SK-N-MC (cell line): Measurements from ENCODE around the gene GPR176.

Experiments used
- DNase-seq: peaks from one replicate; pipeline ENCODE4 v3.0.0-alpha.2; 2011; ENCODE audit warnings: low read depth, low spot score
- H3K27ac ChIP-seq: fragments of 200-600 bp; sonication (generic); 2 replicates; pipeline ENCODE4 v1.5.1; 2016; ENCODE audit warnings: mixed run types
- H3K36me3 ChIP-seq: fragments of 200-600 bp; sonication (generic); 2 replicates; pipeline ENCODE4 v1.6.1; 2017; ENCODE audit warnings: antibody characterized with exemption, low read length, mixed read lengths; ENCODE audit not compliant: insufficient read depth
- H3K4me3 ChIP-seq: fragments of 200-600 bp; sonication (generic); 2 replicates; pipeline ENCODE4 v1.5.1; 2016
- H3K9ac ChIP-seq: fragments of 200-600 bp; sonication (generic); 2 replicates; pipeline ENCODE4 v1.8.0; 2017; ENCODE audit warnings: mixed run types, mixed read lengths; ENCODE audit not compliant: insufficient read length
- H3K9me3 ChIP-seq: fragments of 200-600 bp; sonication (generic); 2 replicates; pipeline ENCODE4 v1.6.1; 2017; ENCODE audit warnings: low read depth, mild to moderate bottlenecking, antibody characterized with exemption, low read length, moderate library complexity, mixed read lengths
- EZH2 ChIP-seq: fragments of 200-600 bp; sonication (generic); IDR thresholded peaks from one replicate; pipeline ENCODE4 v1.6.1; 2017; ENCODE audit warnings: antibody characterized with exemption
- FOXP2 ChIP-seq: optimal IDR thresholded peaks from 2 replicates; pipeline ENCODE3; 2011; ENCODE audit warnings: mild to moderate bottlenecking, moderate library complexity; ENCODE audit not compliant: insufficient read depth; ENCODE audit errors: extremely low read length, control extremely low read depth
- POLR2AphosphoS5 ChIP-seq: IDR thresholded peaks from 2 replicates; pipeline ENCODE4 v1.6.1; 2012; ENCODE audit warnings: mild to moderate bottlenecking, low read depth, low read length, borderline replicate concordance

The GPR176 gene

GRCh38 chr15:39885099-39885777, 34.8 kb downstream of the GPR176 start:
- Histone ChIP-seq H3K4me3 (no peak overlapping the region), H3K27ac (no peak overlapping the region), H3K9ac (no peak overlapping the region), H3K9me3 (no peaks in the 10 kb centered on the region), H3K36me3 (no peaks in the 10 kb centered on the region)
- no peak for DNase-seq
- TF ChIP-seq FOXP2 (no peak), EZH2 (no peak), POLR2AphosphoS5 (no peak)

GRCh38 chr15:39884351-39884750, 35.7 kb downstream of the GPR176 start:
- Histone ChIP-seq H3K36me3 (no peaks in the 10 kb centered on the region), H3K27ac (no peak overlapping the region), H3K4me3 (no peak overlapping the region), H3K9me3 (no peaks in the 10 kb centered on the region), H3K9ac (no peak overlapping the region)
- no peak for TF ChIP-seq POLR2AphosphoS5
- no peak for TF ChIP-seq EZH2
- no peak for TF ChIP-seq FOXP2
- no peak for DNase-seq

GRCh38 chr15:39882602-39883001, 37.5 kb downstream of the GPR176 start:
- Histone ChIP-seq H3K36me3 (no peaks in the 10 kb centered on the region), H3K9ac (no peak overlapping the region), H3K4me3 (no peak overlapping the region), H3K27ac (no peak overlapping the region), H3K9me3 (no peaks in the 10 kb centered on the region)
- TF ChIP-seq POLR2AphosphoS5, result no peak
- no peak for TF ChIP-seq FOXP2
- no peak for TF ChIP-seq EZH2
- no peak for DNase-seq

- H3K4me3 ChIP-seq, result peak overlapping the region; percentile 51
- H3K9me3 ChIP-seq, result no peaks in the 10 kb centered on the region
- no peak for DNase-seq
- no peak overlapping the region for H3K9ac ChIP-seq
- H3K36me3 ChIP-seq, result no peaks in the 10 kb centered on the region
- peak overlapping the region; percentile 63; the same call in 1 of the 2 replicates for H3K27ac ChIP-seq
- TF ChIP-seq FOXP2, result no peak
- TF ChIP-seq POLR2AphosphoS5, result no peak
- TF ChIP-seq EZH2, result no peak
Measured at GRCh38 chr15:39881790-39882189, 38.3 kb downstream of the GPR176 start.

GRCh38 chr15:39880718-39881387, 39.2 kb downstream of the GPR176 start:
- Histone ChIP-seq H3K9me3 (no peaks in the 10 kb centered on the region), H3K36me3 (no peaks in the 10 kb centered on the region), H3K9ac (no peak overlapping the region), H3K4me3 (peak overlapping the region; percentile 51), H3K27ac (peak overlapping the region; percentile 63; the same call in 1 of the 2 replicates)
- TF ChIP-seq FOXP2 (no peak), POLR2AphosphoS5 (peak; percentile 53; the same call in 1 of the 2 replicates), EZH2 (no peak)
- peak; percentile 65 for DNase-seq

- Histone ChIP-seq H3K27ac (no peak overlapping the region), H3K9ac (no peak overlapping the region), H3K9me3 (no peaks in the 10 kb centered on the region), H3K4me3 (no peak overlapping the region), H3K36me3 (no peaks in the 10 kb centered on the region)
- TF ChIP-seq EZH2 (no peak), FOXP2 (no peak)
- no peak for DNase-seq
Measured at GRCh38 chr15:39878406-39878785, 41.7 kb downstream of the GPR176 start.

- DNase-seq, result no peak
- H3K9ac ChIP-seq, result no peak overlapping the region
- H3K36me3 ChIP-seq, result no peaks in the 10 kb centered on the region
- no peak overlapping the region for H3K27ac ChIP-seq
- TF ChIP-seq EZH2, result no peak
- TF ChIP-seq POLR2AphosphoS5, result no peak
- no peak for TF ChIP-seq FOXP2
- H3K9me3 ChIP-seq, result no peaks in the 10 kb centered on the region
- H3K4me3 ChIP-seq, result no peak overlapping the region
Measured at GRCh38 chr15:39874890-39875549, 45.0 kb downstream of the GPR176 start.

GRCh38 chr15:39873978-39874377, 46.1 kb downstream of the GPR176 start:
- Histone ChIP-seq H3K36me3 (no peaks in the 10 kb centered on the region), H3K4me3 (no peak overlapping the region), H3K9ac (no peak overlapping the region), H3K9me3 (no peaks in the 10 kb centered on the region), H3K27ac (no peak overlapping the region)
- TF ChIP-seq FOXP2, result no peak
- no peak for TF ChIP-seq EZH2
- no peak for TF ChIP-seq POLR2AphosphoS5
- DNase-seq, result no peak

GRCh38 chr15:39870537-39870936, 49.5 kb downstream of the GPR176 start:
- no peak overlapping the region for H3K4me3 ChIP-seq
- no peak for DNase-seq
- H3K36me3 ChIP-seq, result no peaks in the 10 kb centered on the region

More at GRCh38 chr15:39870537-39870936, 49.5 kb downstream of the GPR176 start:
- no peak for TF ChIP-seq FOXP2
- no peak for TF ChIP-seq POLR2AphosphoS5
- no peak for TF ChIP-seq EZH2
- Histone ChIP-seq H3K9me3 (no peaks in the 10 kb centered on the region), H3K9ac (no peak overlapping the region), H3K27ac (no peak overlapping the region)
